Karpas-422 (cell line): ENCODE data around the gene PNCK. TPM values are rescaled to one million over a fixed set of nuclear protein-coding genes. Genes with fewer than 3 reads are reported as not detected.
"Not testable (repeated sequence)": the region's sequence is repeated elsewhere in the genome, so short reads cannot be mapped to it uniquely, and the experiment has no call there.

Experiments
- DNase-seq: peaks from one replicate; pipeline ENCODE4 v3.0.0-alpha.2; 2015
- H2AFZ ChIP-seq: fragments of 200-600 bp; sonication (generic); 2 replicates; pipeline ENCODE4 v1.6.1; 2014; ENCODE audit warnings: antibody characterized with exemption, low read length, mixed read lengths
- H3K27ac ChIP-seq: fragments of 200-600 bp; sonication (generic); 2 replicates; pipeline ENCODE4 v1.5.1; 2014; ENCODE audit warnings: mild to moderate bottlenecking, low read length, moderate library complexity
- H3K27me3 ChIP-seq: fragments of 200-600 bp; sonication (generic); 2 replicates; pipeline ENCODE4 v1.6.1; 2014; ENCODE audit warnings: low read length, mixed read lengths
- H3K36me3 ChIP-seq: fragments of 200-600 bp; sonication (generic); 2 replicates; pipeline ENCODE4 v1.6.1; 2014; ENCODE audit warnings: low read length, mixed read lengths; ENCODE audit not compliant: insufficient read depth
- H3K4me1 ChIP-seq: fragments of 200-600 bp; sonication (generic); 2 replicates; pipeline ENCODE4 v1.6.1; 2014; ENCODE audit warnings: mild to moderate bottlenecking, low read length, mixed read lengths
- H3K4me2 ChIP-seq: fragments of 200-600 bp; sonication (generic); 2 replicates; pipeline ENCODE4 v1.6.1; 2014; ENCODE audit warnings: low read length, low read depth, mild to moderate bottlenecking; ENCODE audit not compliant: poor library complexity, severe bottlenecking
- H3K4me3 ChIP-seq: fragments of 200-600 bp; sonication (generic); 2 replicates; pipeline ENCODE4 v1.5.1; 2014; ENCODE audit warnings: mild to moderate bottlenecking, antibody characterized with exemption, low read length, mixed read lengths
- H3K79me2 ChIP-seq: fragments of 200-600 bp; sonication (generic); 2 replicates; pipeline ENCODE4 v1.6.1; 2014; ENCODE audit warnings: mild to moderate bottlenecking, low read length, mixed read lengths
- H3K9ac ChIP-seq: fragments of 200-600 bp; sonication (generic); 2 replicates; pipeline ENCODE4 v1.6.0; 2014; ENCODE audit warnings: low read length
- H3K9me2 ChIP-seq: fragments of 200-600 bp; sonication (generic), shearing (Covaris generic); replicated peaks from 2 replicates; pipeline ENCODE4 v1.6.0; 2014; ENCODE audit warnings: mild to moderate bottlenecking, low read length, moderate library complexity; ENCODE audit not compliant: insufficient read depth
- H3K9me3 ChIP-seq: fragments of 300-700, 200-600 bp; sonication (generic); 2 replicates; pipeline ENCODE4 v1.6.1; 2014; ENCODE audit warnings: low read length, mixed read lengths
- H4K20me1 ChIP-seq: fragments of 200-600 bp; sonication (generic); 2 replicates; pipeline ENCODE4 v1.6.1; 2014; ENCODE audit warnings: mild to moderate bottlenecking, antibody characterized with exemption, low read length, low read depth; ENCODE audit not compliant: insufficient read depth
- total RNA-seq: library from RNA; depleted of rRNA; stranded (reverse); fragments of >200 nt; shearing (Covaris generic); gene quantifications from 2 replicates; pipeline ENCODE4 v1.2.3, GENCODE V29; 2014; ENCODE audit warnings: low replicate concordance

Gene PNCK
- total RNA-seq, 1 experiment from 2014 or later = not detected

DNA sequence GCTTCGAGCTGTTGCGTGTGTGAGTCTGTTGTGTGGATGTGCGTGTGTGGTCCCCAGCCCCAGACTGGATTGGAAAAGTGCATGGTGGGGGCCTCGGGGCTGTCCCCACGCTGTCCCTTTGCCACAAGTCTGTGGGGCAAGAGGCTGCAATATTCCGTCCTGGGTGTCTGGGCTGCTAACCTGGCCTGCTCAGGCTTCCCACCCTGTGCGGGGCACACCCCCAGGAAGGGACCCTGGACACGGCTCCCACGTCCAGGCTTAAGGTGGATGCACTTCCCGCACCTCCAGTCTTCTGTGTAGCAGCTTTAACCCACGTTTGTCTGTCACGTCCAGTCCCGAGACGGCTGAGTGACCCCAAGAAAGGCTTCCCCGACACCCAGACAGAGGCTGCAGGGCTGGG lies 22.5 kb upstream of the PNCK start:
- peaks cover 8% of the 10 kb centered on the region for H3K4me1 ChIP-seq
- no peaks in the 10 kb centered on the region for H3K9me2 ChIP-seq
- H3K27me3 ChIP-seq = no peaks in the 10 kb centered on the region
- no peak overlapping the region for H3K27ac ChIP-seq
- H4K20me1 ChIP-seq = no peaks in the 10 kb centered on the region
- no peak overlapping the region for H3K4me2 ChIP-seq
- no peaks in the 10 kb centered on the region for H3K36me3 ChIP-seq
- no peaks in the 10 kb centered on the region for H3K79me2 ChIP-seq
- no peak for DNase-seq
- no peak overlapping the region for H3K9ac ChIP-seq
- H3K9me3 ChIP-seq = no peaks in the 10 kb centered on the region
- no peak overlapping the region for H3K4me3 ChIP-seq
- H2AFZ ChIP-seq = no peak overlapping the region

DNA sequence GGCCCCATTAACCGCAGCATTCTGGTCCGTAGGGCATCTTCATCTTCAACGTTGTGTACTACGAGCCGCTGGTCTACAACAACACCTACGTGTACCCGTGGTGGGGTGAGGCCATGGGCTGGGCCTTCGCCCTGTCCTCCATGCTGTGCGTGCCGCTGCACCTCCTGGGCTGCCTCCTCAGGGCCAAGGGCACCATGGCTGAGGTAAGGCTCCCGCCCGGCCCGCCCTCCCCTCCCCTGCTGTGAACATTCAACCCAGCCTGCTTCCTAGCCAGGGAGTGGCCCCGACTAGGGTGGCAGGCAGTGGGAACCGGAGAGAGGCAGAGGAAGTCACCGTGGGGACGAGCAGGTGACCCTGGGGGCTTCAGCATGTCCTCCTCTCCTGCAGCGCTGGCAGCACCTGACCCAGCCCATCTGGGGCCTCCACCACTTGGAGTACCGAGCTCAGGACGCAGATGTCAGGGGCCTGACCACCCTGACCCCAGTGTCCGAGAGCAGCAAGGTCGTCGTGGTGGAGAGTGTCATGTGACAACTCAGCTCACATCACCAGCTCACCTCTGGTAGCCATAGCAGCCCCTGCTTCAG lies 21.2 kb upstream of the PNCK start:
- no peak overlapping the region for H3K9ac ChIP-seq
- DNase-seq = no peak
- H3K4me1 ChIP-seq = peaks cover 8% of the 10 kb centered on the region
- H4K20me1 ChIP-seq = no peaks in the 10 kb centered on the region
- no peaks in the 10 kb centered on the region for H3K79me2 ChIP-seq
- no peak overlapping the region for H3K4me3 ChIP-seq
- H2AFZ ChIP-seq = no peak overlapping the region
- no peaks in the 10 kb centered on the region for H3K36me3 ChIP-seq
- H3K4me2 ChIP-seq = no peak overlapping the region
- H3K9me3 ChIP-seq = no peaks in the 10 kb centered on the region
- H3K27ac ChIP-seq = no peak overlapping the region
- no peaks in the 10 kb centered on the region for H3K9me2 ChIP-seq
- no peaks in the 10 kb centered on the region for H3K27me3 ChIP-seq

DNA sequence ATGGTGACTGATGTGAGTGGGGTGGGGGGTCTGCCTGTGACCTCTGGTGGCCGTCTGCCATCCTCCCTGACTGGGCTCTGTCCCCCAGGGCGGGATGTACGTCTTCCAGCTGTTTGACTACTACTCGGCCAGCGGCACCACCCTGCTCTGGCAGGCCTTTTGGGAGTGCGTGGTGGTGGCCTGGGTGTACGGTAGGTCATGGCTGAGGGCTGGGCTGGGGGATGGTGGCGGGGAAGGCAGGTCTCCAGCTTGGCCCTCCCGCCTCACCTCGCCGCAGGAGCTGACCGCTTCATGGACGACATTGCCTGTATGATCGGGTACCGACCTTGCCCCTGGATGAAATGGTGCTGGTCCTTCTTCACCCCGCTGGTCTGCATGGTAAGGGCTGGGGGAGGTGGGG lies 20.6 kb upstream of the PNCK start:
- not testable (repeated sequence) for H4K20me1 ChIP-seq, H3K4me1 ChIP-seq, H3K9me3 ChIP-seq, H3K4me3 ChIP-seq, H3K27ac ChIP-seq, DNase-seq, H3K36me3 ChIP-seq, H3K27me3 ChIP-seq, H2AFZ ChIP-seq, H3K9me2 ChIP-seq, H3K9ac ChIP-seq, H3K4me2 ChIP-seq, H3K79me2 ChIP-seq

DNA sequence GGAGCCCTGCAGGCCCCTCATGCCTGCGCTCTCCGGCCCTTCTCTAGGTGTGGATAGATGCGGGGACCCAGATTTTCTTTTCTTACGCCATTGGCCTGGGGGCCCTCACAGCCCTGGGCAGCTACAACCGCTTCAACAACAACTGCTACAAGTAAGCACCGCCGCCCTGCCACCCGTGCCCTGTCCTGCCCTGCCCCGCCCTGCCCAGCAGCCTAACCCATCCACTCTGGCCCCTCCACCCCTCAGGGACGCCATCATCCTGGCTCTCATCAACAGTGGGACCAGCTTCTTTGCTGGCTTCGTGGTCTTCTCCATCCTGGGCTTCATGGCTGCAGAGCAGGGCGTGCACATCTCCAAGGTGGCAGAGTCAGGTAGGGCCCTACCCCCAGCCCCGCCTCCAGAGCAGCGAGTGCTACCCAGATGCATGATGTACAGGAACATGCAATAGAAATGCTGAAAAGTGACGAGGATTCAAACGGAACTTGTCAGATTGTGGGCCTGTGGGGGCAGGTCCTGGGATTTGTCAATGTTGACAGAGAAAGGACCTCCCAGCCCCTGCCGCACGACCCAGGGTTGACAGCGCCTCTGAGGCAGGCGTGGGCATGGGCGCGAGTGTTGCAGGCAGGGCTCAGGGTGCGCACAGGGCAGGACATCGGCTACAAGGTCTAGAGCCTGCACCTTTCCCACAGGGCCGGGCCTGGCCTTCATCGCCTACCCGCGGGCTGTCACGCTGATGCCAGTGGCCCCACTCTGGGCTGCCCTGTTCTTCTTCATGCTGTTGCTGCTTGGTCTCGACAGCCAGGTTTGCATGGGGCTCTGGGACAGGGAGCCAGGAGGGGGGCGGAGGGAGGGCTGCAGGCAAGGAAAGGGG lies 19.8 kb upstream of the PNCK start:
- H3K4me1 ChIP-seq = peaks cover 8% of the 10 kb centered on the region
- no peak overlapping the region for H3K9ac ChIP-seq
- no peak overlapping the region for H3K27ac ChIP-seq
- no peak overlapping the region for H2AFZ ChIP-seq
- H3K27me3 ChIP-seq = no peaks in the 10 kb centered on the region
- no peaks in the 10 kb centered on the region for H3K9me2 ChIP-seq
- no peaks in the 10 kb centered on the region for H3K36me3 ChIP-seq
- H3K4me2 ChIP-seq = no peak overlapping the region
- H3K4me3 ChIP-seq = no peak overlapping the region
- no peak for DNase-seq
- H3K9me3 ChIP-seq = no peaks in the 10 kb centered on the region
- no peaks in the 10 kb centered on the region for H3K79me2 ChIP-seq
- H4K20me1 ChIP-seq = no peaks in the 10 kb centered on the region

DNA sequence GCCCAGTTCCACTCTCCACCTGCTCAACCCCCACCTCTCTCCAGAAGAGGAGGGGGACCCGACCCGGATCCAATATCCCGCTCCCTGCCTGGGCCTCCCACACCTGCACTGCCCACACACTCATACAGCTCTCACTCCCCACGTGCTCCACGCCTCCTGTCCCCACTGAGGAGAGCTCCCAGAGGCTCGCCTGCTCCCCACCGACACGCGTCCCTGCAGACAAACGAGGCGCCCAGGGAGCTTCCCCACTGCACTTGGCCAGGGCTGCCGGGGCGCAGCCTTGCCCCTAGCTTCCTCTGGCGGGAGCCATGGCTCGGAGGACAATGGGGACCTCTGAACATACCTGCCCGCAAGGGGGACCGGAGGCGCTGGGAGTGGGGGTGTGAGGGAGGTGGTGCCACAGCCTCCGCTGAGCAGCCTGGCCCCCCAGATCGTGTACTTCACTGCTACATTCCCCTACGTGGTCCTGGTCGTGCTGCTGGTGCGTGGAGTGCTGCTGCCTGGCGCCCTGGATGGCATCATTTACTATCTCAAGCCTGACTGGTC lies 19.1 kb upstream of the PNCK start:
- Histone ChIP-seq H3K9ac (no peak overlapping the region), H3K9me3 (no peaks in the 10 kb centered on the region), H3K36me3 (no peaks in the 10 kb centered on the region), H2AFZ (no peak overlapping the region), H3K27me3 (no peaks in the 10 kb centered on the region), H3K4me1 (peaks cover 8% of the 10 kb centered on the region), H3K79me2 (no peaks in the 10 kb centered on the region), H4K20me1 (no peaks in the 10 kb centered on the region), H3K4me3 (no peak overlapping the region), H3K27ac (no peak overlapping the region), H3K4me2 (no peak overlapping the region), H3K9me2 (no peaks in the 10 kb centered on the region)
- no peak for DNase-seq

DNA sequence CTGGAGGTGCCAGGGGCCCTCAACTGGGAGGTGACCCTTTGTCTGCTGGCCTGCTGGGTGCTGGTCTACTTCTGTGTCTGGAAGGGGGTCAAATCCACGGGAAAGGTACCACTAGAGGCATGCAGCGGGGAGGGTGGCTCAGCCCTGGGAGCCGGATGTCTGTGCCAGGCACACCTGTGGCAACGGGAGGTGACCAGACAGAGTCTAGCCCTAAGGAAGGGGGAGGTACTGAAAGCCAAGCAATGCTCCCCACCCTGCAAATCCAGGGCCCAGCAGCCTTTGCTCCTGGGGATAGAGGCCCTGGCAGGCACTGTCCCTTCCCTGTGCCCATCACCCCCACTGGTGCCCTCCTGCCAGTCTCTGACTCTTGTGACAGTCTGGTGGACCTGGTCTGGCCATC lies 18.4 kb upstream of the PNCK start:
- no peaks in the 10 kb centered on the region for H3K27me3 ChIP-seq
- H3K9me3 ChIP-seq = no peaks in the 10 kb centered on the region
- no peaks in the 10 kb centered on the region for H3K9me2 ChIP-seq
- no peaks in the 10 kb centered on the region for H3K79me2 ChIP-seq
- H3K4me3 ChIP-seq = no peak overlapping the region
- H3K36me3 ChIP-seq = no peaks in the 10 kb centered on the region
- no peaks in the 10 kb centered on the region for H4K20me1 ChIP-seq
- H3K4me2 ChIP-seq = no peak overlapping the region
- peaks cover 8% of the 10 kb centered on the region for H3K4me1 ChIP-seq
- H2AFZ ChIP-seq = no peak overlapping the region
- no peak for DNase-seq
- no peak overlapping the region for H3K27ac ChIP-seq
- no peak overlapping the region for H3K9ac ChIP-seq

DNA sequence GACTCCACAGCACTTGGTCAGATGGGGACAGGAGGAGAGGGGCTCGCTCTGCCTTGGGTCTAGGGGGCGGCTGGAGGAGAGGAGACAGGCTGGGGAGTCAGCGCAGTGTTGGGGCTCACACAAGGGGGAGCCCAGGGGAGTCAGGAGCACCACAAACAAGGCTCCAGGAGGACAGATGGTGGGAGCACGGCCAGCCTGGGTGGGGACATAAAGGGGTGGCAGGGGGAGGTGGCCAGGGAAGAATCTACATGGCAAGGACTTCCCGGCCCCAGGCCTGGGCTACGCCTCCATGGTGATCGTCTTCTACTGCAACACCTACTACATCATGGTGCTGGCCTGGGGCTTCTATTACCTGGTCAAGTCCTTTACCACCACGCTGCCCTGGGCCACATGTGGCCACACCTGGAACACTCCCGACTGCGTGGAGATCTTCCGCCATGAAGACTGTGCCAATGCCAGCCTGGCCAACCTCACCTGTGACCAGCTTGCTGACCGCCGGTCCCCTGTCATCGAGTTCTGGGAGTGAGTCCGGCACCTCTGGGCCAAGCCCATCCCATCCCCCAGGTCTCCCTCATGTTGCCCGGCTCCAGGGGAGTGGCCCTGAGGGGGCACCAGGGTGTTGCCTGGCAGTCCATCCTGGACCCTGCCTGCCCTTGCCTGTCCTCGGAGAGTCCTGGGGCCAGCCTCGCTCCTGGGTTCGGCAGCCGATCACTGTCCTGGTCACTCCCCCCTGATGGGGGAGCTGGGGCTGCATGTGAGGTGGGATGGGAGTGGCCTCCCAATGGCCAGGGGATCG lies 17.6 kb upstream of the PNCK start:
- not testable (repeated sequence) for H4K20me1 ChIP-seq, H2AFZ ChIP-seq, H3K9ac ChIP-seq, H3K4me2 ChIP-seq, H3K9me2 ChIP-seq, H3K9me3 ChIP-seq, H3K36me3 ChIP-seq, H3K27me3 ChIP-seq, H3K27ac ChIP-seq, H3K4me1 ChIP-seq, H3K4me3 ChIP-seq, DNase-seq, H3K79me2 ChIP-seq

DNA sequence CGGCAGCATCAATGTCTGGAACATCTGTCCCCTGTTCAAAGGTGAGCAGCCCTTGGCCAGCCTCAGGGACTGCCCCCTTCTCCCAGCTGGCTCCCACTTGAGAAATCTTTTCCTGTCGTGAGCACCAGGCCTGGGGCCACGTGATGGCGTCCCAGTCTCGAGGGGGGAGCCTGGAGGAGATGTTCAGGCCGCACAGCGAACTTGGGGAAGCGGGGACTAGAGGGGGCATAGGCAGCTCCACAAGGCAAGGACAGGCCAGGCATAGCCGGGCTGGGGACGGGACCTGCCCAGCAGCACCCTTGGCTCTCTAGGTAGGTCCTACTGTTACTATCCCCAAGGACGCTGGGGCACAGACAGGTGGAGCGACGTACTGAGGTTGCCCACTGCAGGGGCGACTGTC lies 16.9 kb upstream of the PNCK start:
- H3K9me3 ChIP-seq = no peaks in the 10 kb centered on the region
- no peak for DNase-seq
- no peaks in the 10 kb centered on the region for H4K20me1 ChIP-seq
- no peak overlapping the region for H3K27ac ChIP-seq
- no peak overlapping the region for H3K9ac ChIP-seq
- no peaks in the 10 kb centered on the region for H3K36me3 ChIP-seq
- H3K4me3 ChIP-seq = no peak overlapping the region
- H2AFZ ChIP-seq = no peak overlapping the region
- H3K27me3 ChIP-seq = no peaks in the 10 kb centered on the region
- no peaks in the 10 kb centered on the region for H3K9me2 ChIP-seq
- H3K4me1 ChIP-seq = peaks cover 8% of the 10 kb centered on the region
- H3K4me2 ChIP-seq = no peak overlapping the region
- no peaks in the 10 kb centered on the region for H3K79me2 ChIP-seq
